Measurements from ENCODE around the gene GPHN.
A peak's percentile ranks its signal among the peaks of the same experiment; 100 is the strongest.
"Not testable (repeated sequence)": the region's sequence is repeated elsewhere in the genome, so short reads cannot be mapped to it uniquely, and the experiment has no call there.

The GPHN gene

GRCh38 chr14:66813636-66814035, 305.7 kb downstream of the GPHN start:
- DNase-seq: no peak

- DNase-seq: no peak
Observed at GRCh38 chr14:66815687-66816086, 307.7 kb downstream of the GPHN start.

- DNase-seq: no peak
Observed at GRCh38 chr14:66824251-66824650, 316.3 kb downstream of the GPHN start.

- no peak for DNase-seq
Observed at GRCh38 chr14:66827182-66827581, 319.2 kb downstream of the GPHN start.

GRCh38 chr14:66831173-66831572, 323.2 kb downstream of the GPHN start:
- DNase-seq: no peak

GRCh38 chr14:66833816-66834215, 325.9 kb downstream of the GPHN start:
- no peak for DNase-seq

GRCh38 chr14:66837436-66837835, 329.5 kb downstream of the GPHN start:
- DNase-seq: not testable (repeated sequence)

GRCh38 chr14:66842911-66843512, 335.1 kb downstream of the GPHN start:
- DNase-seq: no peak

- DNase-seq: no peak
Observed at GRCh38 chr14:66850258-66850888, 342.4 kb downstream of the GPHN start.

GRCh38 chr14:66853311-66853710, 345.4 kb downstream of the GPHN start:
- DNase-seq: no peak

- DNase-seq: no peak
Observed at GRCh38 chr14:66857867-66858266, 349.9 kb downstream of the GPHN start.

- no peak for DNase-seq
Observed at GRCh38 chr14:66859063-66859671, 351.2 kb downstream of the GPHN start.

- no peak for DNase-seq
Observed at GRCh38 chr14:66881596-66881995, 373.6 kb downstream of the GPHN start.

- DNase-seq: no peak
Observed at GRCh38 chr14:66884149-66884548, 376.2 kb downstream of the GPHN start.

GRCh38 chr14:66900719-66901118, 392.8 kb downstream of the GPHN start:
- no peak for DNase-seq

GRCh38 chr14:66910311-66910840, 402.4 kb downstream of the GPHN start:
- peak; percentile 3 for DNase-seq

GRCh38 chr14:66916421-66916820, 408.5 kb downstream of the GPHN start:
- DNase-seq: no peak

- DNase-seq: no peak
Observed at GRCh38 chr14:66918527-66918926, 410.6 kb downstream of the GPHN start.

GRCh38 chr14:66920196-66920595, 412.2 kb downstream of the GPHN start:
- no peak for DNase-seq

- DNase-seq: no peak
Observed at GRCh38 chr14:66923251-66923650, 415.3 kb downstream of the GPHN start.

- no peak for DNase-seq
Observed at GRCh38 chr14:66939409-66939808, 431.5 kb downstream of the GPHN start.

GRCh38 chr14:66944872-66945271, 436.9 kb downstream of the GPHN start:
- peak; percentile 38 for DNase-seq

- no peak for DNase-seq
Observed at GRCh38 chr14:66955159-66955558, 447.2 kb downstream of the GPHN start.

- no peak for DNase-seq
Observed at GRCh38 chr14:66959437-66960050, 451.6 kb downstream of the GPHN start.

All from fibroblast of skin of abdomen (primary cell).